ENCODE results near the gene TPM2. TPM values are rescaled to one million over a fixed set of nuclear protein-coding genes. Genes with fewer than 3 reads are reported as not detected.

Gene TPM2
- total RNA-seq, 5 donors from 2014 or later (not counting 1 experiment from before 2014, with no cell fraction given) = 21.4 to 66.0 (median 57.5) TPM

- H3K4me3 Mint-ChIP-seq = no peak overlapping the region
- H3K4me1 Mint-ChIP-seq = peaks cover 9 to 10% (median 9%) of the 10 kb centered on the region in 3 donors
- no peak overlapping the region for H3K27ac Mint-ChIP-seq
- H3K36me3 Mint-ChIP-seq = peaks cover 46% of the 10 kb centered on the region
- DNase-seq (no peak), ATAC-seq (replicated peaks in 1 of 4) (no peak)
- POLR2A ChIA-PET = no interaction called here
- Histone ChIP-seq H3K36me3 (ENCODE audit: control insufficient read depth in 2 of 2, extremely low read depth in 1 of 2, insufficient read depth in 1 of 2, low read length in 1 of 2) (peaks cover 55 to 87% of the 10 kb centered on the region in 2 donors), H3K4me3 (ENCODE audit: control insufficient read depth in 1 of 2, extremely low read depth in 1 of 2, low read length in 1 of 2) (no peak overlapping the region), H3K9me3 (no peaks in the 10 kb centered on the region), H3K4me1 (ENCODE audit: control insufficient read depth in 1 of 2, extremely low read depth in 1 of 2, insufficient read depth in 2 of 2, low read length in 2 of 2) (peaks cover 0 to 9% of the 10 kb centered on the region in 2 experiments), H3K27me3 (replicated peaks in 1 of 2; ENCODE audit: control insufficient read depth in 2 of 2, extremely low read depth in 1 of 2, insufficient read depth in 2 of 2, low read length in 1 of 2) (no peaks in the 10 kb centered on the region), H3K27ac (ENCODE audit: low read length) (no peak overlapping the region)
- H3K27me3 Mint-ChIP-seq = no peaks in the 10 kb centered on the region
- CTCF ChIA-PET = interaction anchor here in 1 of 2 donors (1.1 kb wide), 1 partner anchor 30 kb away, joined by 9 read pairs; no protein-coding TSS in a partner anchor
- WGBS (ENCODE audit: insufficient coverage) = 97% methylated on average over 11 of the region's 11 CpGs
- H3K9me3 Mint-ChIP-seq = no peaks in the 10 kb centered on the region
Observed at GRCh38 chr9:35700031-35700430, 10.3 kb upstream of the TPM2 start.

DNA sequence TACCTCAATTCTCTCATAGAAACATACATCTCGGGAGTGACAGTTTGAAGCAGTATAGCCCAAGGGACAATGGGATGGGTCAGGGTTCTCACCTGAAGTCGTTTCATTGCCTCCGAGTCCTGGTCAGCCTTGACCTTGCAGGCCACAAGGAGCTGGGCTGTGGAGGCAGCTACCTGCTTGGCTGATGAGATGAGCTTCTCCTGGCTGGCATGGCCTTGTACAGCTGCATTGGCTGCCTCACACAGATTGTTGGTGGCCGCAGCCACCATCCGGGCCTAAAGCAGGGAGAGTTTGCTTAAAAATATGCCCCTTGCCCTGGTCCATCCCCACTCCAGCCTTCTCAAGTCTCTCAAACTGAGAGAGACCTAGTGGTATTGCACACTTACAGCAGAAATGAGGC is 8.5 kb upstream of the TPM2 start:
- H3K27me3 Mint-ChIP-seq = no peaks in the 10 kb centered on the region
- ATAC-seq (replicated peaks in 1 of 4) (no peak), DNase-seq (no peak)
- H3K4me3 ChIP-seq (ENCODE audit: control insufficient read depth in 1 of 2, extremely low read depth in 1 of 2, low read length in 1 of 2) = no peak overlapping the region
- WGBS (ENCODE audit: insufficient coverage) = 100% methylated on average over 4 of the region's 5 CpGs
- no peaks in the 10 kb centered on the region for H3K9me3 ChIP-seq
- H3K27me3 ChIP-seq (replicated peaks in 1 of 2; ENCODE audit: control insufficient read depth in 2 of 2, extremely low read depth in 1 of 2, insufficient read depth in 2 of 2, low read length in 1 of 2) = no peaks in the 10 kb centered on the region
- H3K4me1 ChIP-seq (ENCODE audit: control insufficient read depth in 1 of 2, extremely low read depth in 1 of 2, insufficient read depth in 2 of 2, low read length in 2 of 2) = peaks cover 0 to 9% of the 10 kb centered on the region in 2 experiments
- peaks cover 29% of the 10 kb centered on the region for H3K36me3 Mint-ChIP-seq
- CTCF ChIA-PET = interaction anchor here (1.8 to 4.7 kb wide), 3 partner anchors 29 to 40 kb away, joined by 6 to 50 read pairs (median 8); partner anchors contain the start of genes CCDC107 (in 1 of the 2), RMRP (in 1 of the 2) and TLN1 (in 1 of the 2)
- no peak overlapping the region for H3K4me3 Mint-ChIP-seq
- peaks cover 44 to 69% of the 10 kb centered on the region in 2 donors for H3K36me3 ChIP-seq (ENCODE audit: control insufficient read depth in 2 of 2, extremely low read depth in 1 of 2, insufficient read depth in 1 of 2, low read length in 1 of 2)
- POLR2A ChIA-PET = no interaction called here
- H3K4me1 Mint-ChIP-seq = peaks cover 9 to 10% (median 9%) of the 10 kb centered on the region in 3 donors
- H3K27ac Mint-ChIP-seq = no peak overlapping the region
- no peak overlapping the region for H3K27ac ChIP-seq (ENCODE audit: low read length)
- H3K9me3 Mint-ChIP-seq = no peaks in the 10 kb centered on the region

- Mint-ChIP-seq H3K27ac (no peak overlapping the region), H3K4me1 (peaks cover 9 to 10% (median 9%) of the 10 kb centered on the region in 3 donors), H3K27me3 (no peaks in the 10 kb centered on the region), H3K36me3 (peaks cover 23% of the 10 kb centered on the region), H3K4me3 (no peak overlapping the region), H3K9me3 (no peaks in the 10 kb centered on the region)
- peaks cover 0 to 9% of the 10 kb centered on the region in 2 experiments for H3K4me1 ChIP-seq (ENCODE audit: control insufficient read depth in 1 of 2, extremely low read depth in 1 of 2, insufficient read depth in 2 of 2, low read length in 2 of 2)
- H3K4me3 ChIP-seq (ENCODE audit: control insufficient read depth in 1 of 2, extremely low read depth in 1 of 2, low read length in 1 of 2) = no peak overlapping the region
- ChIA-PET CTCF (interaction anchor here (0.7 to 4.7 kb wide), 11 partner anchors 10 to 113 kb away, joined by 3 to 50 read pairs (median 6); partner anchors contain the start of genes CCDC107 (in 1 of the 2), GBA2 (in 1 of the 2), RGP1 (in 1 of the 2) and RMRP (in 1 of the 2)), POLR2A (interaction anchor here (0.6 to 1.0 kb wide), 2 partner anchors 9 to 1553 kb away, joined by 3 to 4 read pairs; no protein-coding TSS in a partner anchor)
- no peaks in the 10 kb centered on the region for H3K27me3 ChIP-seq (replicated peaks in 1 of 2; ENCODE audit: control insufficient read depth in 2 of 2, extremely low read depth in 1 of 2, insufficient read depth in 2 of 2, low read length in 1 of 2)
- no peaks in the 10 kb centered on the region for H3K9me3 ChIP-seq
- ATAC-seq (replicated peaks in 1 of 4) (no peak), DNase-seq (no peak)
- peaks cover 41 to 62% of the 10 kb centered on the region in 2 donors for H3K36me3 ChIP-seq (ENCODE audit: control insufficient read depth in 2 of 2, extremely low read depth in 1 of 2, insufficient read depth in 1 of 2, low read length in 1 of 2)
- no peak overlapping the region for H3K27ac ChIP-seq (ENCODE audit: low read length)
- 95% methylated on average over 13 of the region's 14 CpGs for WGBS (ENCODE audit: insufficient coverage)
Observed at GRCh38 chr9:35697486-35697885, 7.8 kb upstream of the TPM2 start.

DNA sequence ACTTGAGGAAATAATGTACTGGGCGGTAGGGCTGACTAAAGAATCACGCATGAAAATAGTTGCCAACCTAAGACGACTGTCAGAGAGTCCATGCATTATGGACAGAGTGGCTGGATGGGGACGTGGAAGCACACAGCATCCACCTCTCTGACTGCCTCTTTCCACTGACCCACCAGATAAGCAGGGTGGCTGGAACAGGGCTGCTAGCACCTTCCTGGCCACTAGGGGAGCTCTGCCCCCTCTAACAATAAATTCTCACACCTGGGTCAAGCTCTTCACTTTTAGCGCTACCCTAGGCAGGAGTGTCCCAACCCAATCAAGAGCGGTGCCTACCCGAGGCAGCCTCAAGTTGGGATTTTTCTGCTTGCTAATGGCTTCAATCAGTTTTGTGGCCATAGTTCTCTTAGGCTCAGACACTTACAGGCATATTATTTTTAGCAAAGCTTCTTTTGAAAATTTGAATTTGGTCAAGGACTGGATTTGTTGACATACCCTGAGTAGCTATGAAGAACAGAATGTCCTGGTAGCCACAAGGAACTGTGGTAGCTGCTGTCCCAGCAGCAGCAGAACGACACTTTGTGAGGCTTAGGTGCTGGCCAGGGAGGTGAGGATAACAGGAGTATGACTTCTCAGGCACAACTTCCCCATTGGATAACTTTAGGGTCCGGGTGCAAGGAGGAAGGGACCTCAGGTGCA is 6.9 kb upstream of the TPM2 start:
- H3K36me3 Mint-ChIP-seq = peaks cover 23% of the 10 kb centered on the region
- POLR2A ChIA-PET = interaction anchor here in 1 of 2 donors (1.0 kb wide), 1 partner anchor 10 kb away, joined by 3 read pairs; no protein-coding TSS in a partner anchor

DNA sequence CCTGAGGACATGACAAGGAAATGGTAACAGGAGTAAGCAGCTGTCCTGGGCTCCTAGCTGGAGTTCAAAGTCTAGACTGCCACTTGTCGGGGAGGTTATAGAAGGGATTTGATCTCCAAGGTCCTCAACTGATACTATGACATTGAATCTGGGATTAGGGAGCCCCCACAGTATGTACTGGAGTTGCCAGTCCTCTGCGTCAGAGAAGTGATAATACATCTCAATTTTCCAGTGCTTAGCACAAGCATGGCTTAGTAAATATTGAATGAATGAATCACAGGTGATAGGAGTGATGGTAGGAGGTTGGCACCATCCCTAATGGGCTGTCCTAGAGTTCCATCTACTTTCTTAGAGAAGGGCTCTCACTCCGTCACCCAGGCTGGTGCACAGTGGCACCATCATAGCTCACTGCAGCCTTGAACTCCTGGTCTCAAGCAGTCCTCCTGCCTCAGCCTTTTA is 6.2 kb upstream of the TPM2 start:
- ChIA-PET POLR2A (no interaction called here), CTCF (interaction anchor here (0.6 to 4.7 kb wide), 28 partner anchors 8 to 1389 kb away, joined by 3 to 50 read pairs (median 5); partner anchors contain the start of genes ARHGEF39 (in 1 of the 2), CCDC107 (in 1 of the 2), GBA2 (in 1 of the 2) and RGP1 (in 1 of the 2))
- H3K4me3 Mint-ChIP-seq = no peak overlapping the region
- no peaks in the 10 kb centered on the region for H3K9me3 Mint-ChIP-seq
- peaks cover 36 to 46% of the 10 kb centered on the region in 2 donors for H3K36me3 ChIP-seq (ENCODE audit: control insufficient read depth in 2 of 2, extremely low read depth in 1 of 2, insufficient read depth in 1 of 2, low read length in 1 of 2)
- no peaks in the 10 kb centered on the region for H3K27me3 Mint-ChIP-seq
- H3K27ac Mint-ChIP-seq = no peak overlapping the region
- no peak overlapping the region for H3K27ac ChIP-seq (ENCODE audit: low read length)
- peaks cover 20 to 22% (median 21%) of the 10 kb centered on the region in 3 donors for H3K4me1 Mint-ChIP-seq
- H3K36me3 Mint-ChIP-seq = peaks cover 23% of the 10 kb centered on the region
- no peaks in the 10 kb centered on the region for H3K27me3 ChIP-seq (replicated peaks in 1 of 2; ENCODE audit: control insufficient read depth in 2 of 2, extremely low read depth in 1 of 2, insufficient read depth in 2 of 2, low read length in 1 of 2)
- H3K4me1 ChIP-seq (ENCODE audit: control insufficient read depth in 1 of 2, extremely low read depth in 1 of 2, insufficient read depth in 2 of 2, low read length in 2 of 2) = peaks cover 2 to 15% of the 10 kb centered on the region in 2 experiments
- WGBS (ENCODE audit: insufficient coverage) = 100% methylated on average over 1 of the region's 3 CpGs
- DNase-seq = no peak
- H3K4me3 ChIP-seq (ENCODE audit: control insufficient read depth in 1 of 2, extremely low read depth in 1 of 2, low read length in 1 of 2) = no peak overlapping the region
- ATAC-seq (replicated peaks in 1 of 4) = peak in 2 of 4 experiments; percentile 7 to 13
- no peaks in the 10 kb centered on the region for H3K9me3 ChIP-seq

More for the DNA sequence above, 6.9 kb upstream of the TPM2 start:
- no peak overlapping the region for H3K4me3 ChIP-seq (ENCODE audit: control insufficient read depth in 1 of 2, extremely low read depth in 1 of 2, low read length in 1 of 2)
- H3K4me3 Mint-ChIP-seq = no peak overlapping the region
- peaks cover 36 to 53% of the 10 kb centered on the region in 2 donors for H3K36me3 ChIP-seq (ENCODE audit: control insufficient read depth in 2 of 2, extremely low read depth in 1 of 2, insufficient read depth in 1 of 2, low read length in 1 of 2)
- 66% methylated on average over 4 of the region's 9 CpGs for WGBS (ENCODE audit: insufficient coverage)
- DNase-seq (peak in 31 of 35 experiments; percentile 15 to 75 (median 39)), ATAC-seq (replicated peaks in 1 of 4) (peak; percentile 85 to 93 (median 88))
- no peaks in the 10 kb centered on the region for H3K9me3 ChIP-seq
- H3K4me1 ChIP-seq (ENCODE audit: control insufficient read depth in 1 of 2, extremely low read depth in 1 of 2, insufficient read depth in 2 of 2, low read length in 2 of 2) = peaks cover 0 to 9% of the 10 kb centered on the region in 2 experiments
- H3K27ac ChIP-seq (ENCODE audit: low read length) = no peak overlapping the region
- H3K27me3 Mint-ChIP-seq = no peaks in the 10 kb centered on the region
- H3K27ac Mint-ChIP-seq = peak overlapping the region; percentile 64 to 66
- H3K27me3 ChIP-seq (replicated peaks in 1 of 2; ENCODE audit: control insufficient read depth in 2 of 2, extremely low read depth in 1 of 2, insufficient read depth in 2 of 2, low read length in 1 of 2) = no peaks in the 10 kb centered on the region
- CTCF ChIA-PET = interaction anchor here (0.6 to 4.7 kb wide), 35 partner anchors 8 to 646 kb away, joined by 3 to 50 read pairs (median 4); partner anchors contain the start of genes TLN1 (in 2 of the 2), ARHGEF39 (in 1 of the 2), CCDC107 (in 1 of the 2) and GBA2 (in 1 of the 2)
- H3K4me1 Mint-ChIP-seq = peaks cover 13 to 15% (median 14%) of the 10 kb centered on the region in 3 donors
- H3K9me3 Mint-ChIP-seq = no peaks in the 10 kb centered on the region

- POLR2A ChIA-PET = no interaction called here
- Mint-ChIP-seq H3K27ac (peak overlapping the region; percentile 63 to 84), H3K27me3 (no peaks in the 10 kb centered on the region)
Observed at GRCh38 chr9:35691757-35692301, 2.1 kb upstream of the TPM2 start.

More at GRCh38 chr9:35691757-35692301, 2.1 kb upstream of the TPM2 start:
- H3K27ac ChIP-seq (ENCODE audit: low read length) = no peak overlapping the region
- peaks cover 4 to 5% of the 10 kb centered on the region in 2 donors for H3K36me3 ChIP-seq (ENCODE audit: control insufficient read depth in 2 of 2, extremely low read depth in 1 of 2, insufficient read depth in 1 of 2, low read length in 1 of 2)
- ATAC-seq (replicated peaks in 1 of 4) (no peak), DNase-seq (no peak)
- H3K36me3 Mint-ChIP-seq = peaks cover 6% of the 10 kb centered on the region
- peaks cover 30 to 34% (median 34%) of the 10 kb centered on the region in 3 donors for H3K4me1 Mint-ChIP-seq
- CTCF ChIA-PET = interaction anchor here (0.6 to 0.7 kb wide), 2 partner anchors 26 to 33 kb away, joined by 3 read pairs; no protein-coding TSS in a partner anchor
- WGBS (ENCODE audit: insufficient coverage) = 96% methylated on average over 3 of the region's 13 CpGs
- no peak overlapping the region for H3K4me3 ChIP-seq (ENCODE audit: control insufficient read depth in 1 of 2, extremely low read depth in 1 of 2, low read length in 1 of 2)
- H3K4me3 Mint-ChIP-seq = peak overlapping the region; percentile 82 to 87 (median 83)
- H3K4me1 ChIP-seq (ENCODE audit: control insufficient read depth in 1 of 2, extremely low read depth in 1 of 2, insufficient read depth in 2 of 2, low read length in 2 of 2) = peaks cover 2 to 33% of the 10 kb centered on the region in 2 experiments
- H3K27me3 ChIP-seq (replicated peaks in 1 of 2; ENCODE audit: control insufficient read depth in 2 of 2, extremely low read depth in 1 of 2, insufficient read depth in 2 of 2, low read length in 1 of 2) = no peaks in the 10 kb centered on the region
- H3K9me3 ChIP-seq = no peaks in the 10 kb centered on the region
- H3K9me3 Mint-ChIP-seq = no peaks in the 10 kb centered on the region
